ACC112 (cell line): ENCODE data around the gene CLEC16A.

Source experiments
- H2AFZ ChIP-seq: fragments of 200-600 bp; sonication (generic); one replicate; pipeline ENCODE4 v1.6.0; 2017; ENCODE audit warnings: antibody characterized with exemption, low read length; ENCODE audit not compliant: unreplicated experiment
- H3K27ac ChIP-seq: fragments of 200-600 bp; sonication (generic); 2 replicates; pipeline ENCODE4 v1.5.1; 2014; ENCODE audit warnings: low read depth, mild to moderate bottlenecking, antibody characterized with exemption, low read length, moderate library complexity
- H3K27me3 ChIP-seq: fragments of 200-600 bp; sonication (generic); 2 replicates; pipeline ENCODE4 v1.6.1; 2014; ENCODE audit warnings: mild to moderate bottlenecking, antibody characterized with exemption, low read length, moderate library complexity, mixed read lengths; ENCODE audit not compliant: insufficient read depth
- H3K36me3 ChIP-seq: fragments of 200-600 bp; sonication (generic); 2 replicates; pipeline ENCODE4 v1.6.1; 2016; ENCODE audit warnings: mild to moderate bottlenecking, antibody characterized with exemption, low read length, moderate library complexity, mixed read lengths; ENCODE audit not compliant: insufficient read depth
- H3K4me1 ChIP-seq: fragments of 200-600 bp; sonication (generic); one replicate; pipeline ENCODE4 v1.6.1; 2016; ENCODE audit warnings: low read length, mixed read lengths; ENCODE audit not compliant: insufficient read depth, unreplicated experiment, control insufficient read depth
- H3K4me3 ChIP-seq: fragments of 200-600 bp; sonication (generic); 2 replicates; pipeline ENCODE4 v1.5.1; 2014; ENCODE audit warnings: mild to moderate bottlenecking, low read depth, low read length
- H3K79me2 ChIP-seq: fragments of 200-600 bp; sonication (generic); one replicate; pipeline ENCODE4 v1.6.0; 2016; ENCODE audit warnings: low read length; ENCODE audit not compliant: control insufficient read depth, unreplicated experiment, insufficient read depth

Gene CLEC16A

GRCh38 chr16:11020792-11021551 lies 76.6 kb downstream of the CLEC16A start:
- peaks cover 15% of the 10 kb centered on the region for H3K4me1 ChIP-seq
- peaks cover 16% of the 10 kb centered on the region for H3K36me3 ChIP-seq
- no peaks in the 10 kb centered on the region for H3K27me3 ChIP-seq
- no peak overlapping the region for H3K27ac ChIP-seq
- H3K79me2 ChIP-seq: no peaks in the 10 kb centered on the region
- H2AFZ ChIP-seq: no peak overlapping the region
- no peak overlapping the region for H3K4me3 ChIP-seq

DNA sequence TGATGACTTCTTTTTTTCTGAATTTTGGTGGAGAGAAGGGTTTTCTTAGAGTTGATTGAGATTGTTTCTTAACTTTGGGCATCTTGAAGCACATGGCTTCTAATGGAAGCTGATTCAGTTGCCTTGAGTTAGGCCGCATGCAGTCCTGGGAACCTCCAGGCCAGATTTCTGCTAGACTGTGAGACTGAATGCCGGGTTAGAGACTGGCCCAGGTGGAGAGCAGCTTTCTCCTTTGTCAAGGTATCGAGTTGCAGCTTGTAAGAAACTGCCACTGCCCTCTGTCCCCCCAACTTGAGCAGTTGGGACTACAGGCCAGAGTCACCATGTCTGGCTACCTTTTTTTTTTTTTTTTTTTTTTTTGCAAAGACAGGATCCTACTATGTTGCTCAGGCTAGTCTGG lies 77.6 kb downstream of the CLEC16A start:
- H3K4me3 ChIP-seq: no peak overlapping the region
- no peak overlapping the region for H3K27ac ChIP-seq
- no peaks in the 10 kb centered on the region for H3K27me3 ChIP-seq
- H3K36me3 ChIP-seq: peaks cover 25% of the 10 kb centered on the region
- H3K79me2 ChIP-seq: no peaks in the 10 kb centered on the region
- no peak overlapping the region for H2AFZ ChIP-seq
- H3K4me1 ChIP-seq: peaks cover 7% of the 10 kb centered on the region

- Histone ChIP-seq H3K27ac (no peak overlapping the region), H3K4me1 (no peaks in the 10 kb centered on the region), H3K27me3 (no peaks in the 10 kb centered on the region), H3K36me3 (peaks cover 30% of the 10 kb centered on the region), H3K4me3 (no peak overlapping the region), H2AFZ (no peak overlapping the region), H3K79me2 (no peaks in the 10 kb centered on the region)
Observed at GRCh38 chr16:11023262-11024039, 79.1 kb downstream of the CLEC16A start.

DNA sequence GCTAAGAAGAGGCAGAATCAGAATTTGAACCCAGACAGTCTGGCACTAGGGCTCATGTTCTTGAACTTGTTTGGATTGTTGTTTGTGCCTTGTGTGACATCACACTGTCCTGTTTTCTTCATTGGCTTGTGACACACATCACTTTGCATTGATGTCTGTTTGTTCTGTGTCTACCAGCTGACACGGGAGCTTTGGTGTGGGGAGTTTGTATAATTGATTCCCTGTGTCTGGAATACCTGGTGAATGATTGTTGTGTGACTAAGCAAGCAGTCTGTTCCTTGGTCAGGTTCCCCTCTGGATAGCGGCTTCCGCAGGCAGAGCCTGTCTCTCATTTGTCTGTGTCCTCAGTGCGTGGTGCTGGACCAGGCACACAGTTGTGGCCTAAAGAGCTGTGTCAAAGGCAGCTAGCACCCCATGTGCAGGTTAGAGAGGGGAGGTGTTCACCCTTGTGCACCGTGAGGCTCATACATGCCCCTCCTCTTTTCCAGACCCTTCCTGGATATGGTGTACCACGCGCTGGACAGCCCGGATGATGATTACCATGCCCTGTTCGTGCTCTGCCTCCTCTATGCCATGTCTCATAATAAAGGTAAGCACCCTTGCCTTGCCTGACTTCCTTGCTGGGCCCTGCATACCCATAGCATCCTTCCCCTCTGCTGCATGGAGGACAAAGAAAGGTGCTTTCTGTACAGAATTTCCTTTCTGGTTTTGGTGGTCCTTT lies 80.1 kb downstream of the CLEC16A start:
- Histone ChIP-seq H3K27ac (no peak overlapping the region), H3K4me1 (no peaks in the 10 kb centered on the region), H3K79me2 (no peaks in the 10 kb centered on the region), H3K4me3 (no peak overlapping the region), H2AFZ (no peak overlapping the region), H3K36me3 (peaks cover 38% of the 10 kb centered on the region), H3K27me3 (no peaks in the 10 kb centered on the region)

- Histone ChIP-seq H3K27ac (no peak overlapping the region), H3K4me3 (no peak overlapping the region), H3K27me3 (no peaks in the 10 kb centered on the region), H3K36me3 (peaks cover 38% of the 10 kb centered on the region), H3K79me2 (no peaks in the 10 kb centered on the region), H3K4me1 (no peaks in the 10 kb centered on the region), H2AFZ (no peak overlapping the region)
Observed at GRCh38 chr16:11025120-11025531, 80.8 kb downstream of the CLEC16A start.

DNA sequence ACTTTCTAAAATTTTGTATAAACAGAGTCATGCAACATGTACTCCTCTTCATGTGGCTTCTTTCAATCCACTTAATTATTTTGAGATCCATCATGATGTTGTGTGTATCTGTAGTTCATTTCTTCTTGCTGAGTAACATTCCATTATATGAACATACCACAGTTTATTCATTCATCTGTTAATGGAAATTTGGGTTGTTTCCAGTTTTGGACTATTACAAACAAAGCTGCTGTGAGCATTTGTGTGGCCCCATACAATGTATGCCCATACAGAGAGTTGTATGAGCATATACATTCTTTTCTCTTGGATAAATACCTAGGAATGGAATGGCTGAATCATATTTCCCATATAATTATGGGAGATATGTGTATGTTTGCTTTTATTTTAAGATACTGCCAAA lies 85.6 kb downstream of the CLEC16A start:
- H3K79me2 ChIP-seq: no peaks in the 10 kb centered on the region
- H3K27ac ChIP-seq: no peak overlapping the region
- peaks cover 32% of the 10 kb centered on the region for H3K36me3 ChIP-seq
- peaks cover 27% of the 10 kb centered on the region for H3K4me1 ChIP-seq
- no peak overlapping the region for H3K4me3 ChIP-seq
- H3K27me3 ChIP-seq: no peaks in the 10 kb centered on the region
- H2AFZ ChIP-seq: no peak overlapping the region

GRCh38 chr16:11030990-11031510 lies 86.7 kb downstream of the CLEC16A start:
- no peak overlapping the region for H3K4me3 ChIP-seq
- H3K27ac ChIP-seq: no peak overlapping the region
- no peaks in the 10 kb centered on the region for H3K79me2 ChIP-seq
- no peaks in the 10 kb centered on the region for H3K27me3 ChIP-seq
- H3K4me1 ChIP-seq: peaks cover 27% of the 10 kb centered on the region
- H3K36me3 ChIP-seq: peaks cover 21% of the 10 kb centered on the region
- no peak overlapping the region for H2AFZ ChIP-seq

DNA sequence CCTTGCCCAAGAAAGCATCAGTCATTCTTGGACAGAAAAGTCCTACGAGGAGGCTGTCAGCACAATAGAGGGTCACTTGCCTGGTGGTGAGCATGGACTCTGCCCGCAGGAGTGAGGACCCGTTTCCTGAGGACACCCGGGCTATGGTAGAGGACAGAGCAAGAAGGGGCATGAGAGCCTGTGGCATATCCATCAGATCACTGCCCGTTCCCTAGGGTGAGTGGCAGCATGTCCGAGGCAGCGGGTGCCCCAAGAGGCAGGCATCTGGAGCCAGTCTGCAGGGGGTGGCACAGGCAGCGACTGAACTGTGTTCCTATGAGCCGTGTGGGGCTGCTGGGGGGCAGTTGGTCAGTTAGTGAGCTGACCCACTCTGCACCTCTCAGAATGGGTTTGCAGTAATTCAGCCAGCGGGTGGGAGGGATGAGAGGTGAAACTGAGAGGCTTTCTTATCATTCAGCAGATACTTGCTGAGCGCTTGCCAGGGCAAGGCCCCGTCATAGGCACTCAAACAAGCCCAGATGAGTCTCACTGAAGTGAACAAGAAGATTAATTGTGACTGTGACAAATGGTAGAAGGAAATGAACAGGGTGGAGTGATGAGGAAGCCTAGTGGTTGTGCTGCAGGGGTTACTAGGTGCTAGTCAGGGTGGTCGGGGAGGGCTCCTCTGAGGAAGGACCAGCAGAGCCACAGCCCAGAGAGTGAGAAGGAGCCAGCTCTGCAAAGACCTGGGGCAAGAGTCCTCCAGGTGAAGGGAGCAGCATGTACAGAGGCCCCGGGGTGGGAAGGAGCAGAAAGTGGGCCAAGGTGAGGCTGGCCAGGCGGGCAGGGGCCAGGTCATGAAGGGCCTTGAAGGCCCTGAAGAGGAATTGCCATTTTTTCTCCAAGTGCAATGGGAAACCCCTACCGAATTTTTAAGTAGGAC lies 87.9 kb downstream of the CLEC16A start:
- Histone ChIP-seq H3K27me3 (no peaks in the 10 kb centered on the region), H3K4me1 (peaks cover 27% of the 10 kb centered on the region), H2AFZ (no peak overlapping the region), H3K4me3 (no peak overlapping the region), H3K27ac (no peak overlapping the region), H3K36me3 (peaks cover 17% of the 10 kb centered on the region), H3K79me2 (no peaks in the 10 kb centered on the region)

DNA sequence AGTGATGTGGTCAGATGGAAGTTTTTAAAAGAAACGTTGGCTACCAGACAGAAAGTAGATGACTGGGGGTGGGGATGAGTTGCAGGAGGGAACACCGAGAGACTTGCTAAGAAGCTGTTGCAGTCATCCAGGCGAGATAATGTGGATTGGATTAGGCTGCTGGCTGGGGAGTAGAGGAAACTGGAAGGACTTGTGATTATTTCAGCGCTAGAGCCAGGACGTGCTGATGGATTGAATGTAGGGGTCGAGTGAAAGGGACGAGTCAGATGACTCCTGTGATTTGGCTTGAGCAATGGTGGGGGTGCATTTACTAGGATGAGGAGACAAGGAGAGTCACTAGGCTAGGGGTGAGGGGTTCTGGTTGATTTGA lies 88.5 kb downstream of the CLEC16A start:
- Histone ChIP-seq H3K4me3 (no peak overlapping the region), H3K79me2 (no peaks in the 10 kb centered on the region), H3K4me1 (peaks cover 27% of the 10 kb centered on the region), H3K27ac (no peak overlapping the region), H3K27me3 (no peaks in the 10 kb centered on the region), H2AFZ (no peak overlapping the region), H3K36me3 (peaks cover 17% of the 10 kb centered on the region)
